Measurements from ENCODE around the gene GADL1. TPM values are rescaled to one million over a fixed set of nuclear protein-coding genes. Genes with fewer than 3 reads are reported as not detected.

The GADL1 gene
- polyA plus RNA-seq, 1 experiment: not detected

DNA sequence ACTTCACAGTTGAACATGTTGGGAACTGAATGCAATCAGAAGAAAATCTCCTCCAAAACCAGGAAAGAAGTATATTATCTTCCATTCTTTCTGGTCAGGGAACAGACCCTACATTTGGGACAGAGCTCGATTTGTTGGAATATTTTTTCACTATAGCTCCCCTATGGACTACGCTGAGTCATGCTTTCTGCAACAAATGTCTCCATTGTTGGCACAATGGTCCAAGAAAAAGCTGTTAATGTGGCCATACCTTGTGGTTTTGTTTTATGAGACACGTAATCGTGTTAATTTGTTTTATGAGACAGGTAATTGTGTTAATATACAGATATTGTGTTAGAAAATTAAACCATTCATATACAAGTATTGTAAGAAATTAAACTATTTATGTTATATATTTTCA is 186.6 kb downstream of the GADL1 start:
- TF ChIP-seq CTCF (IDR thresholded peaks at IDR 0.05; ENCODE audit: low read depth, low read length): no peak
- ChIA-PET CTCF (no interaction called here), POLR2A (no interaction called here)
- no peak for DNase-seq (ENCODE audit: low read depth, low spot score)
- no peaks in the 10 kb centered on the region for H3K27me3 ChIP-seq (ENCODE audit: control insufficient read depth, insufficient read depth, low read length)
- H3K27ac ChIP-seq (ENCODE audit: low read depth, low read length): no peak overlapping the region
- H3K9me3 ChIP-seq (ENCODE audit: control insufficient read depth, insufficient read depth, low read length): peaks cover 4% of the 10 kb centered on the region; the same call in 1 of the 2 replicates
- no peak overlapping the region for H3K4me3 ChIP-seq (ENCODE audit: low read depth, low read length)

GRCh38 chr3:30704931-30705890 is 189.2 kb downstream of the GADL1 start:
- no peak for TF ChIP-seq CTCF (IDR thresholded peaks at IDR 0.05; ENCODE audit: low read depth, low read length)
- H3K27me3 ChIP-seq (ENCODE audit: control insufficient read depth, insufficient read depth, low read length): no peaks in the 10 kb centered on the region
- CTCF ChIA-PET: interaction anchor here (0.6 to 3.6 kb wide), 3 partner anchors 11 to 663 kb away, joined by 3 to 20 read pairs (median 6); no protein-coding TSS in a partner anchor
- H3K9me3 ChIP-seq (ENCODE audit: control insufficient read depth, insufficient read depth, low read length): peaks cover 4% of the 10 kb centered on the region; the same call in 1 of the 2 replicates
- H3K4me3 ChIP-seq (ENCODE audit: low read depth, low read length): no peak overlapping the region
- H3K27ac ChIP-seq (ENCODE audit: low read depth, low read length): no peak overlapping the region
- no peak for DNase-seq (ENCODE audit: low read depth, low spot score)
- POLR2A ChIA-PET: no interaction called here

DNA sequence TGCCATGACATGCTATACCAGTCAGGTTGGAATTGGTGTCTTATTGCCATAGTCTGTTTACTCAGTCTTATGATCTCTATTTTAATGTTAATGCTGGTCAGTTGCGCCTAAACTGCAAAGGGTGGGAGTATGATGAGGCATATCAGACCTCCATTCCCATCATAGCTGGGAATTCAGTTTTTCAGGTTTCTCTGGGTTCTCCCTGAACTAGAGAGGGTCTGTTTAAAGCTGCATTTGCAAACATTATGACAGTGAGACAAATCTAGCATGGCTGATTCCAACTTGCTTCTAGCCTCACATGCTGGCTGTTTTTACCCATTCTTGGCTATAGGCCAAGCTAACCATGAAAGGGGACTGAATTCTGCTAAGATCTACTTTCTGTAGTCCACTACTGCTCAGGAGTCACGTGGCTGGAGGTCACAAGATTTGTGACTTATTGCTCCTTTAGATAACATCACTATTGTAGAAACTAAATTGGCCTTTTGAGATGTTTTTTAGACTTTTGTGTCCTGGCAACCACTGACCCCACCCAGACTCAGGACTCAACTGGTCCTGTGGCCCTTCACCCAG is 191.5 kb downstream of the GADL1 start:
- POLR2A ChIA-PET: no interaction called here
- no peak for DNase-seq (ENCODE audit: low read depth, low spot score)
- CTCF ChIA-PET: interaction anchor here (3.6 kb wide), 1 partner anchor 9 kb away, joined by 20 read pairs; no protein-coding TSS in a partner anchor

DNA sequence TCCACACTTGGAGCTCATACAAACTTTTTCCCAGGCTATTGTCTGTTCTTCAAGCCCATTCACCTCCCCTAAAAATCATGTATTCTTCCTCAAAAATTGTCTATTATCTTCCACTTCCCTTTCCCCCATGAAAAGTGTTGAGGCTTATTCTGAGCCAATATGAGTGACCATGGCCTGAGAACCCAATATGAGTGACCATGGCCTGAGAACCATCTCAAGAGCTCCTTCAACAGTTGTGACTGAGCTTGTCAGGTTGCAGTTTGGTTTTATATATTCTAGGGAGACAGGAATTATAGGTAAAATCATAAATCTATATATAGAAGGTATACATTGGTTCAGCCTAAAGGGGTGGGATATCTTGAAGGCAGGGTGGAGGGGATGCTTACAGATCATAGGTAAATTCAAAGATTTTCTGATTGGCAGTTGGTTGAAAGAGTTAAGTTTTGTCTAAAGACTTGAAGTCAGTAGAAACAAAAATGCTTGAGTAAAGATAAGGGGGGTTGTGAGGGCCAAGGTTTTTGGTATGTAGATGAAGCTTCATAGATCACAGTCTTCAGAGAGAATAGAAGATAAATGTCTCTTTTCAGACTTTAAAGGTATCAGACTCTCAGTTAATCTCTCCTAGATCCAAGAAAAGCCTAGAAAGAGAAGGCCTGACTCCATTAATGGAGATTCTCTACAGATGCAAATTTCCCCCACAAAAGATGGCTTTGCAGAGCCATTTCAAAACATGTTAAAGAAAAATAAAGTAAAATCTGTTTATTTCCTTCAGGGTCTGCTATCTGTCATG is 192.2 kb downstream of the GADL1 start:
- Histone ChIP-seq H3K27ac (ENCODE audit: low read depth, low read length) (no peak overlapping the region), H3K4me3 (ENCODE audit: low read depth, low read length) (no peak overlapping the region), H3K27me3 (ENCODE audit: control insufficient read depth, insufficient read depth, low read length) (no peaks in the 10 kb centered on the region), H3K9me3 (ENCODE audit: control insufficient read depth, insufficient read depth, low read length) (peaks cover 4% of the 10 kb centered on the region; the same call in 1 of the 2 replicates)
- ChIA-PET CTCF (interaction anchor here (3.6 kb wide), 1 partner anchor 9 kb away, joined by 20 read pairs; no protein-coding TSS in a partner anchor), POLR2A (no interaction called here)
- no peak for TF ChIP-seq CTCF (IDR thresholded peaks at IDR 0.05; ENCODE audit: low read depth, low read length)
- DNase-seq (ENCODE audit: low read depth, low spot score): no peak

More for the DNA sequence above, 191.5 kb downstream of the GADL1 start:
- Histone ChIP-seq H3K4me3 (ENCODE audit: low read depth, low read length) (no peak overlapping the region), H3K27ac (ENCODE audit: low read depth, low read length) (no peak overlapping the region), H3K9me3 (ENCODE audit: control insufficient read depth, insufficient read depth, low read length) (peaks cover 4% of the 10 kb centered on the region; the same call in 1 of the 2 replicates), H3K27me3 (ENCODE audit: control insufficient read depth, insufficient read depth, low read length) (no peaks in the 10 kb centered on the region)
- no peak for TF ChIP-seq CTCF (IDR thresholded peaks at IDR 0.05; ENCODE audit: low read depth, low read length)
